ENCODE data around the gene OMP. TPM values are rescaled to one million over a fixed set of nuclear protein-coding genes. Genes with fewer than 3 reads are reported as not detected.

Gene OMP
- polyA plus RNA-seq, 3 donors, result not detected

DNA sequence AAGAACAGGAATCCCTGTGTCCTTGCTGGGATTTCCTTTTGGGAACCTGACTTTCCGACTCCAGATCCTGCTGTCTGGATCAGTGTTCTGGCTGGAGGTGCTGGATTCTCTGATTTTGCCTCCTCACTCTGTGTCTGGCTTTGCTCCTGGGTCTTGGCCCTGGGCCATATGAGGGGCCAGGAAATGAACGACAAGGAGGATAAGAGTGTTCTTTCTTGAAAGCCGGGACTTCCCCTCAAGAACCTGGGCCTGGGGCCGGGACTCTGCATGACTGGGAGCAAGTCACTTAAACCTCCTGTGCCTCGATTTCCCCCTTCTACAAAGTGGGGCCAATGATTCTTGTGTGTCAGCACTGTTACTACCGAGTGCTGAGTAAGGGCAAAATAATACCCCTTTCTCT is 22.6 kb downstream of the OMP start:
- no peak overlapping the region for H3K27ac ChIP-seq (ENCODE audit: low read depth in 1 of 2, low read length in 2 of 2)
- intact Hi-C loops (cut with micrococcal nuclease), result loop anchor here in 1 of 2 donors (10.0 kb wide), 1 partner anchor 490 kb away; no protein-coding TSS in a partner anchor
- no peak for TF ChIP-seq CTCF (IDR thresholded peaks at IDR 0.05)
- H3K9ac ChIP-seq (ENCODE audit: insufficient read depth, low read length, poor library complexity, severe bottlenecking), result no peak overlapping the region
- peaks cover 9 to 15% of the 10 kb centered on the region in 2 donors for H3K4me1 ChIP-seq (ENCODE audit: control insufficient read depth in 1 of 2, insufficient read depth in 2 of 2, low read length in 2 of 2)
- no peaks in the 10 kb centered on the region for H4K20me1 ChIP-seq (ENCODE audit: insufficient read depth, low read length)
- no peak overlapping the region for H2AFZ ChIP-seq (ENCODE audit: insufficient read depth, low read depth, low read length, poor library complexity, severe bottlenecking)
- Mint-ChIP-seq H3K36me3 (no peaks in the 10 kb centered on the region), H3K9me3 (peaks cover 0 to 3% (median 0%) of the 10 kb centered on the region in 7 donors), H3K4me1 (peaks cover 15% of the 10 kb centered on the region), H3K27ac (no peak overlapping the region), H3K4me3 (no peak overlapping the region), H3K27me3 (ENCODE audit: low read depth in 3 of 3) (peaks cover 13 to 19% (median 14%) of the 10 kb centered on the region in 3 donors)
- no peak overlapping the region for H3K4me3 ChIP-seq (replicated peaks in 1 of 3; ENCODE audit: low read depth in 2 of 3, low read length in 3 of 3)
- H3K4me2 ChIP-seq (replicated peaks; ENCODE audit: extremely low read depth, low read length, poor library complexity, severe bottlenecking), result no peak overlapping the region
- DNase-seq, result no peak
- 50% methylated on average over 1 of the region's 6 CpGs for WGBS (ENCODE audit: insufficient coverage)
- peaks cover 0 to 13% of the 10 kb centered on the region in 2 donors for H3K27me3 ChIP-seq (ENCODE audit: control insufficient read depth in 2 of 2, insufficient read depth in 2 of 2, low read length in 2 of 2)
- no peaks in the 10 kb centered on the region for H3K79me2 ChIP-seq (ENCODE audit: insufficient read depth, low read length)
- H3K36me3 ChIP-seq (replicated peaks in 1 of 2; ENCODE audit: control insufficient read depth in 1 of 2, insufficient read depth in 2 of 2, low read length in 2 of 2), result no peaks in the 10 kb centered on the region
- no peaks in the 10 kb centered on the region for H3K9me3 ChIP-seq (replicated peaks in 1 of 2; ENCODE audit: control insufficient read depth in 1 of 2, insufficient read depth in 1 of 2, low read length in 2 of 2)

GRCh38 chr11:77125695-77126094 is 23.1 kb downstream of the OMP start:
- Mint-ChIP-seq H3K27ac (no peak overlapping the region), H3K4me1 (peaks cover 15% of the 10 kb centered on the region), H3K36me3 (no peaks in the 10 kb centered on the region), H3K9me3 (peaks cover 0 to 3% (median 0%) of the 10 kb centered on the region in 7 donors), H3K4me3 (no peak overlapping the region), H3K27me3 (ENCODE audit: low read depth in 3 of 3) (peaks cover 13 to 19% (median 14%) of the 10 kb centered on the region in 3 donors)
- no peak overlapping the region for H3K4me2 ChIP-seq (replicated peaks; ENCODE audit: extremely low read depth, low read length, poor library complexity, severe bottlenecking)
- no peaks in the 10 kb centered on the region for H3K36me3 ChIP-seq (replicated peaks in 1 of 2; ENCODE audit: control insufficient read depth in 1 of 2, insufficient read depth in 2 of 2, low read length in 2 of 2)
- peaks cover 0 to 13% of the 10 kb centered on the region in 2 donors for H3K27me3 ChIP-seq (ENCODE audit: control insufficient read depth in 2 of 2, insufficient read depth in 2 of 2, low read length in 2 of 2)
- intact Hi-C loops (cut with micrococcal nuclease), result loop anchor here in 1 of 2 donors (10.0 kb wide), 1 partner anchor 489 kb away; no protein-coding TSS in a partner anchor
- no peak for DNase-seq
- H3K4me3 ChIP-seq (replicated peaks in 1 of 3; ENCODE audit: low read depth in 2 of 3, low read length in 3 of 3), result no peak overlapping the region
- H2AFZ ChIP-seq (ENCODE audit: insufficient read depth, low read depth, low read length, poor library complexity, severe bottlenecking), result no peak overlapping the region
- no peaks in the 10 kb centered on the region for H4K20me1 ChIP-seq (ENCODE audit: insufficient read depth, low read length)
- 71% methylated on average over 2 of the region's 4 CpGs for WGBS (ENCODE audit: insufficient coverage)
- TF ChIP-seq CTCF (IDR thresholded peaks at IDR 0.05), result no peak
- H3K4me1 ChIP-seq (ENCODE audit: control insufficient read depth in 1 of 2, insufficient read depth in 2 of 2, low read length in 2 of 2), result peaks cover 9 to 15% of the 10 kb centered on the region in 2 donors
- H3K79me2 ChIP-seq (ENCODE audit: insufficient read depth, low read length), result no peaks in the 10 kb centered on the region
- no peaks in the 10 kb centered on the region for H3K9me3 ChIP-seq (replicated peaks in 1 of 2; ENCODE audit: control insufficient read depth in 1 of 2, insufficient read depth in 1 of 2, low read length in 2 of 2)
- H3K27ac ChIP-seq (ENCODE audit: low read depth in 1 of 2, low read length in 2 of 2), result no peak overlapping the region
- no peak overlapping the region for H3K9ac ChIP-seq (ENCODE audit: insufficient read depth, low read length, poor library complexity, severe bottlenecking)
